ENCODE data around the gene PRPH2.

The PRPH2 gene

GRCh38 chr6:42708096-42708495, 14.3 kb downstream of the PRPH2 start:
- DNase-seq = no peak

GRCh38 chr6:42707595-42707994, 14.8 kb downstream of the PRPH2 start:
- DNase-seq = no peak
- H4K91ac ChIP-seq (ENCODE audit: low read length) = no peak overlapping the region
- H2BK15ac ChIP-seq (ENCODE audit: low read depth, poor library complexity, severe bottlenecking) = no peak overlapping the region
- no peaks in the 10 kb centered on the region for H3K79me1 ChIP-seq (replicated peaks; ENCODE audit: low read length, poor library complexity, severe bottlenecking)
- peaks cover 13% of the 10 kb centered on the region for H3K9me3 ChIP-seq (ENCODE audit: control insufficient read depth, low read length)
- no peaks in the 10 kb centered on the region for H3K36me3 ChIP-seq (ENCODE audit: control insufficient read depth in 1 of 2, insufficient read depth in 2 of 2, low read depth in 1 of 2, low read length in 2 of 2)
- no peak overlapping the region for H2AK5ac ChIP-seq (ENCODE audit: low read length, severe bottlenecking)
- peaks cover 0 to 5% of the 10 kb centered on the region in 2 experiments for H3K27me3 ChIP-seq (ENCODE audit: control insufficient read depth in 1 of 2, insufficient read depth in 1 of 2, low read length in 2 of 2)
- no peak overlapping the region for H3K4me3 ChIP-seq (ENCODE audit: insufficient read depth in 1 of 2, low read depth in 1 of 2, low read length in 2 of 2)
- WGBS = 89% methylated on average over 6 of the region's 7 CpGs
- no peak overlapping the region for H4K8ac ChIP-seq (ENCODE audit: low read length)
- no peak overlapping the region for H3K27ac ChIP-seq (ENCODE audit: low read length, poor library complexity, severe bottlenecking)
- H3K23ac ChIP-seq (ENCODE audit: low read length in 2 of 2) = no peak overlapping the region
- no peak overlapping the region for H2BK5ac ChIP-seq (ENCODE audit: low read depth, low read length, poor library complexity, severe bottlenecking)
- H2BK120ac ChIP-seq (ENCODE audit: low read depth, low read length) = no peak overlapping the region
- H3K9ac ChIP-seq (ENCODE audit: low read length) = no peak overlapping the region
- H2AFZ ChIP-seq (ENCODE audit: low read depth, low read length) = no peak overlapping the region
- H2BK12ac ChIP-seq (ENCODE audit: low read length in 2 of 2) = no peak overlapping the region
- H3K4me2 ChIP-seq (ENCODE audit: low read length, poor library complexity, severe bottlenecking) = no peak overlapping the region
- no peak overlapping the region for H3K14ac ChIP-seq (ENCODE audit: low read length in 2 of 2)
- H3K4me1 ChIP-seq (ENCODE audit: control insufficient read depth, insufficient read depth, low read depth, low read length) = peaks cover 4% of the 10 kb centered on the region
- no peak overlapping the region for H3K4ac ChIP-seq (ENCODE audit: low read depth in 1 of 2, low read length in 2 of 2)
- no peak overlapping the region for H3K18ac ChIP-seq (ENCODE audit: low read depth in 1 of 2, low read length in 2 of 2)

More at GRCh38 chr6:42708096-42708495, 14.3 kb downstream of the PRPH2 start:
- H2AFZ ChIP-seq (ENCODE audit: low read depth, low read length) = no peak overlapping the region
- H3K79me1 ChIP-seq (replicated peaks; ENCODE audit: low read length, poor library complexity, severe bottlenecking) = no peaks in the 10 kb centered on the region
- no peak overlapping the region for H3K4me3 ChIP-seq (ENCODE audit: insufficient read depth in 1 of 2, low read depth in 1 of 2, low read length in 2 of 2)
- H2BK5ac ChIP-seq (ENCODE audit: low read depth, low read length, poor library complexity, severe bottlenecking) = no peak overlapping the region
- no peak overlapping the region for H3K14ac ChIP-seq (ENCODE audit: low read length in 2 of 2)
- no peak overlapping the region for H4K8ac ChIP-seq (ENCODE audit: low read length)
- H3K9ac ChIP-seq (ENCODE audit: low read length) = no peak overlapping the region
- no peak overlapping the region for H3K23ac ChIP-seq (ENCODE audit: low read length in 2 of 2)
- H3K27ac ChIP-seq (ENCODE audit: low read length, poor library complexity, severe bottlenecking) = no peak overlapping the region
- peaks cover 4% of the 10 kb centered on the region for H3K4me1 ChIP-seq (ENCODE audit: control insufficient read depth, insufficient read depth, low read depth, low read length)
- no peak overlapping the region for H3K4me2 ChIP-seq (ENCODE audit: low read length, poor library complexity, severe bottlenecking)
- no peaks in the 10 kb centered on the region for H3K36me3 ChIP-seq (ENCODE audit: control insufficient read depth in 1 of 2, insufficient read depth in 2 of 2, low read depth in 1 of 2, low read length in 2 of 2)
- H2BK12ac ChIP-seq (ENCODE audit: low read length in 2 of 2) = no peak overlapping the region
- no peak overlapping the region for H2BK120ac ChIP-seq (ENCODE audit: low read depth, low read length)
- peaks cover 0 to 5% of the 10 kb centered on the region in 2 experiments for H3K27me3 ChIP-seq (ENCODE audit: control insufficient read depth in 1 of 2, insufficient read depth in 1 of 2, low read length in 2 of 2)
- no peak overlapping the region for H2AK5ac ChIP-seq (ENCODE audit: low read length, severe bottlenecking)
- H3K18ac ChIP-seq (ENCODE audit: low read depth in 1 of 2, low read length in 2 of 2) = no peak overlapping the region
- peaks cover 13% of the 10 kb centered on the region for H3K9me3 ChIP-seq (ENCODE audit: control insufficient read depth, low read length)
- H2BK15ac ChIP-seq (ENCODE audit: low read depth, poor library complexity, severe bottlenecking) = no peak overlapping the region
- H4K91ac ChIP-seq (ENCODE audit: low read length) = no peak overlapping the region
- 96% methylated on average over 10 of the region's 11 CpGs for WGBS
- no peak overlapping the region for H3K4ac ChIP-seq (ENCODE audit: low read depth in 1 of 2, low read length in 2 of 2)

GRCh38 chr6:42704937-42705374, 17.4 kb downstream of the PRPH2 start:
- no peak overlapping the region for H3K18ac ChIP-seq (ENCODE audit: low read depth in 1 of 2, low read length in 2 of 2)
- no peak overlapping the region for H2BK120ac ChIP-seq (ENCODE audit: low read depth, low read length)
- H3K4me3 ChIP-seq (ENCODE audit: insufficient read depth in 1 of 2, low read depth in 1 of 2, low read length in 2 of 2) = no peak overlapping the region
- H2BK5ac ChIP-seq (ENCODE audit: low read depth, low read length, poor library complexity, severe bottlenecking) = no peak overlapping the region
- H3K14ac ChIP-seq (ENCODE audit: low read length in 2 of 2) = no peak overlapping the region
- H3K4me1 ChIP-seq (ENCODE audit: control insufficient read depth, insufficient read depth, low read depth, low read length) = peaks cover 8% of the 10 kb centered on the region
- no peak overlapping the region for H4K8ac ChIP-seq (ENCODE audit: low read length)
- H3K4me2 ChIP-seq (ENCODE audit: low read length, poor library complexity, severe bottlenecking) = no peak overlapping the region
- H3K79me1 ChIP-seq (replicated peaks; ENCODE audit: low read length, poor library complexity, severe bottlenecking) = no peaks in the 10 kb centered on the region
- H3K23ac ChIP-seq (ENCODE audit: low read length in 2 of 2) = no peak overlapping the region
- WGBS = 90% methylated on average over 3 of the region's 4 CpGs
- no peak overlapping the region for H3K9ac ChIP-seq (ENCODE audit: low read length)
- H3K27ac ChIP-seq (ENCODE audit: low read length, poor library complexity, severe bottlenecking) = no peak overlapping the region
- H2BK12ac ChIP-seq (ENCODE audit: low read length in 2 of 2) = no peak overlapping the region
- no peaks in the 10 kb centered on the region for H3K9me3 ChIP-seq (ENCODE audit: control insufficient read depth, low read length)
- no peak overlapping the region for H3K4ac ChIP-seq (ENCODE audit: low read depth in 1 of 2, low read length in 2 of 2)
- H2AFZ ChIP-seq (ENCODE audit: low read depth, low read length) = no peak overlapping the region
- H4K91ac ChIP-seq (ENCODE audit: low read length) = no peak overlapping the region
- peaks cover 0 to 5% of the 10 kb centered on the region in 2 experiments for H3K27me3 ChIP-seq (ENCODE audit: control insufficient read depth in 1 of 2, insufficient read depth in 1 of 2, low read length in 2 of 2)
- H2AK5ac ChIP-seq (ENCODE audit: low read length, severe bottlenecking) = no peak overlapping the region
- no peak for DNase-seq
- no peak overlapping the region for H2BK15ac ChIP-seq (ENCODE audit: low read depth, poor library complexity, severe bottlenecking)
- no peaks in the 10 kb centered on the region for H3K36me3 ChIP-seq (ENCODE audit: control insufficient read depth in 1 of 2, insufficient read depth in 2 of 2, low read depth in 1 of 2, low read length in 2 of 2)

GRCh38 chr6:42704251-42704936, 18.0 kb downstream of the PRPH2 start:
- Histone ChIP-seq H3K36me3 (ENCODE audit: control insufficient read depth in 1 of 2, insufficient read depth in 2 of 2, low read depth in 1 of 2, low read length in 2 of 2) (no peaks in the 10 kb centered on the region), H3K27ac (ENCODE audit: low read length, poor library complexity, severe bottlenecking) (no peak overlapping the region), H2BK5ac (ENCODE audit: low read depth, low read length, poor library complexity, severe bottlenecking) (no peak overlapping the region), H2BK12ac (ENCODE audit: low read length in 2 of 2) (peak overlapping the region in 1 of 2 experiments; percentile 15), H3K23ac (ENCODE audit: low read length in 2 of 2) (no peak overlapping the region), H4K91ac (ENCODE audit: low read length) (no peak overlapping the region), H3K79me1 (replicated peaks; ENCODE audit: low read length, poor library complexity, severe bottlenecking) (no peaks in the 10 kb centered on the region), H3K4me1 (ENCODE audit: control insufficient read depth, insufficient read depth, low read depth, low read length) (peaks cover 8% of the 10 kb centered on the region), H3K18ac (ENCODE audit: low read depth in 1 of 2, low read length in 2 of 2) (peak overlapping the region in 1 of 2 experiments; percentile 28), H3K4me2 (ENCODE audit: low read length, poor library complexity, severe bottlenecking) (no peak overlapping the region), H3K4ac (ENCODE audit: low read depth in 1 of 2, low read length in 2 of 2) (no peak overlapping the region), H3K27me3 (ENCODE audit: control insufficient read depth in 1 of 2, insufficient read depth in 1 of 2, low read length in 2 of 2) (peaks cover 0 to 5% of the 10 kb centered on the region in 2 experiments), H3K4me3 (ENCODE audit: insufficient read depth in 1 of 2, low read depth in 1 of 2, low read length in 2 of 2) (peak overlapping the region in 1 of 2 experiments; percentile 75), H4K8ac (ENCODE audit: low read length) (no peak overlapping the region), H2BK15ac (ENCODE audit: low read depth, poor library complexity, severe bottlenecking) (no peak overlapping the region), H2AK5ac (ENCODE audit: low read length, severe bottlenecking) (no peak overlapping the region), H3K9me3 (ENCODE audit: control insufficient read depth, low read length) (no peaks in the 10 kb centered on the region), H3K9ac (ENCODE audit: low read length) (peak overlapping the region; percentile 71), H2AFZ (ENCODE audit: low read depth, low read length) (no peak overlapping the region), H3K14ac (ENCODE audit: low read length in 2 of 2) (peak overlapping the region in 1 of 2 experiments; percentile 35), H2BK120ac (ENCODE audit: low read depth, low read length) (no peak overlapping the region)
- 62% methylated on average over 23 of the region's 24 CpGs for WGBS
- DNase-seq = no peak

All from mesenchymal stem cell (in vitro differentiated cells and primary cell).